ENCODE data around the gene GOLIM4.

Gene GOLIM4

DNA sequence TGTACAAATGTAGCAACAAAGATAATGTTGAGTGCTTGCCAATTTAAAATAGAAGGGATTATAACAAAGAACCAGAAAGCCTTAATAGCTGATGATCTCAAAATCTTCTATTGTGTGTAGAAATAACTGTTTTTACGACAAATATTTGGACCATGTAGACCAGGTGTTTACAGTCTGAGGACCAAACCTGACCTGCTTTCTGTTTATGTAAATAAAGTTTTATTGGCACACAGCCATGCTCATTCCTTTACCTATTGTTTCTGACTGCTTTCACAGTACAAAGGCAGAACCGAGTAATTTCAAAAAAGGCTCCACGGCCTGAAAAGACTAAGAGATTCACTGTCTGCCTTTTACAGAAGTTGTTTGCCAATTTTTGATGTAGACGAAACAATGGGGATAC is 91.8 kb downstream of the GOLIM4 start:
- DNase-seq (ENCODE audit: extremely low read depth, low read depth), result no peak
- TF ChIP-seq, protein P1, sequence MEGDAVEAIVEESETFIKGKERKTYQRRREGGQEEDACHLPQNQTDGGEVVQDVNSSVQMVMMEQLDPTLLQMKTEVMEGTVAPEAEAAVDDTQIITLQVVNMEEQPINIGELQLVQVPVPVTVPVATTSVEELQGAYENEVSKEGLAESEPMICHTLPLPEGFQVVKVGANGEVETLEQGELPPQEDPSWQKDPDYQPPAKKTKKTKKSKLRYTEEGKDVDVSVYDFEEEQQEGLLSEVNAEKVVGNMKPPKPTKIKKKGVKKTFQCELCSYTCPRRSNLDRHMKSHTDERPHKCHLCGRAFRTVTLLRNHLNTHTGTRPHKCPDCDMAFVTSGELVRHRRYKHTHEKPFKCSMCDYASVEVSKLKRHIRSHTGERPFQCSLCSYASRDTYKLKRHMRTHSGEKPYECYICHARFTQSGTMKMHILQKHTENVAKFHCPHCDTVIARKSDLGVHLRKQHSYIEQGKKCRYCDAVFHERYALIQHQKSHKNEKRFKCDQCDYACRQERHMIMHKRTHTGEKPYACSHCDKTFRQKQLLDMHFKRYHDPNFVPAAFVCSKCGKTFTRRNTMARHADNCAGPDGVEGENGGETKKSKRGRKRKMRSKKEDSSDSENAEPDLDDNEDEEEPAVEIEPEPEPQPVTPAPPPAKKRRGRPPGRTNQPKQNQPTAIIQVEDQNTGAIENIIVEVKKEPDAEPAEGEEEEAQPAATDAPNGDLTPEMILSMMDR (IDR thresholded peaks at IDR 0.05; ENCODE audit: low read depth, low read length), result no peak

DNA sequence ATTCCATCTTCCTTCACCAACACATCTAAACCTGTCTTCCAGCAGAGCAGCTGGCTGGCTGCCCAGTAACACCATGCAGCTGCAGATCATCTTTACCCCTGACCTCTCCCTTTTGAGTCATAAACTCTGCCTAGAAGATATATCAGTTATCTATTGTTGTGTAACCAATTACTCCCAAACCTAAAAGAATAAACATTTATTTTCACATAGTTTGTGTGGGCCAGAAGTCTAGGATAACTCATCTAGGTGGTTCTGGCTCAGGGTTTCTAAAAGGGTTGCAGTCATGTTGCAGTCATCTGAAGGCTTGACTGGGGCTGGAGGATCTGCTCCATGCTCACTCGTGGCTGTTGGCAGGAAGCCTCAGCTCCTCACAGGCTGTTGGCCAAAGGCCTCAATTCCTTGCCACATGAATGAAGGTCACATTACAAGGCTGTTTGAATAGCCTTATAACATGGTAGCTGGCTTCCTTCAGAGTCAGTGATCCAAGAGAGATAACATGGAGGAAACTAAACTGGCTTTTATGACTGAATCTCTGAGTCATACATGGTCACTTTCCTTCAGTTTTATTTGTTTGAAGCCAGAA is 92.8 kb downstream of the GOLIM4 start:
- DNase-seq (ENCODE audit: extremely low read depth, low read depth), result no peak
- TF ChIP-seq, protein P1 (IDR thresholded peaks at IDR 0.05; ENCODE audit: low read depth, low read length), result no peak

DNA sequence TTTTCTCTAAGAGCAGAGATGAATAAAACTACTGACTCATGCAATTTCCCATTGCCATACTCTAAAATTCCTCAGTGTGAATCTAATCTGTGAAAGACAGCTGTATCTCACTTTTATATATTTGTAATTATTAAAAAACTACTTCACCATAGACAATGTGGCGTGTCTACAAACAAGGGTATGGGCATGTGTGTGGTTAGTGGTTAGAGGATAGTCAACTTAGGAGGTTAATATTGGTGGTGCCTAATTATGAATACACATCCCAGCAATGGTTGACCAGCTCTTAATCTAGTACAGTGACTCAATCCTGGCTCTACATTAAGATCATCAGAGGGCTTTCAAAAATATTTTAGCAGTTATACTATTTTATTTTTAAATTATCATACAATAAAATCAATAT is 94.5 kb downstream of the GOLIM4 start:
- no peak for DNase-seq (ENCODE audit: extremely low read depth, low read depth)

DNA sequence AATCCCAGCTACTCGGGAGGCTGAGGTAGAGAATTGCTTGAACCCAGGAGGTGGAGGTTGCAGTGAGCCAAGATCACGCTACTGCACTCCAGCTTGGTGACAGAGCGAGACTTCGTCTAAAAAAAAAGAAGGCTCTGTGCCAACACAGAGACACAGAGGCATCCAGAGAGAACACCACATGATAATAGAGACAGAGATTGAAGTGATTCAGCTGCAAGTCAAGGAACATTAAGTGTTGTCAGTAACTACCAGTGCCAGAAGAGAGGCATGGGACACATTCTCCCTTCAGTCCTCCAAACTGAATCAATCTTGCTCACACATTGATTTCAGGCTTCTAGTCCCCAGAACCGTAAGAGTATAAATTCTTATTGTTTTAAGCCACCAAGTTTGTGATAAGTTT is 97.5 kb downstream of the GOLIM4 start:
- TF ChIP-seq, protein P1 (IDR thresholded peaks at IDR 0.05; ENCODE audit: low read depth, low read length), result no peak
- DNase-seq (ENCODE audit: extremely low read depth, low read depth), result no peak

More for the DNA sequence above, 94.5 kb downstream of the GOLIM4 start:
- TF ChIP-seq, protein P1 (IDR thresholded peaks at IDR 0.05; ENCODE audit: low read depth, low read length), result no peak

DNA sequence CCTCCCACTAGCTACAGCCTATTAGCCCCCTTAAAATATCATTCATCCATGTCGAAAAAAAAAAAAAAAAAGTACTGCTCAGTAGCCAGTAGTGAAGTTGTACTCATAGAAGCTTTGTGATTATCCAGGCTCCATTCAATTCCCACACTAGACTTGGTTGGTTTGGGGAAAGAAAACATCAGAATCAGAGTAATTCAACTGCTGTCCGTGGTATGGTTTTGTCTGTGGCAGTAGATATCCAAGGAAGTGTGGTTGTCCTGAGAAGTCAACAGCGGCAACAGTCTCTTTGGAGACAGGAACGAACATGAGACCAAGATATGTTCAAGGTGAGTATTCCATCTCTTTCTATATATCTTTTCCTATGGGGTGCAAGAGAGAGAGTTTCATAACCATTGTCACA is 99.2 kb downstream of the GOLIM4 start:
- TF ChIP-seq, protein P1 (IDR thresholded peaks at IDR 0.05; ENCODE audit: low read depth, low read length), result no peak
- no peak for DNase-seq (ENCODE audit: extremely low read depth, low read depth)

DNA sequence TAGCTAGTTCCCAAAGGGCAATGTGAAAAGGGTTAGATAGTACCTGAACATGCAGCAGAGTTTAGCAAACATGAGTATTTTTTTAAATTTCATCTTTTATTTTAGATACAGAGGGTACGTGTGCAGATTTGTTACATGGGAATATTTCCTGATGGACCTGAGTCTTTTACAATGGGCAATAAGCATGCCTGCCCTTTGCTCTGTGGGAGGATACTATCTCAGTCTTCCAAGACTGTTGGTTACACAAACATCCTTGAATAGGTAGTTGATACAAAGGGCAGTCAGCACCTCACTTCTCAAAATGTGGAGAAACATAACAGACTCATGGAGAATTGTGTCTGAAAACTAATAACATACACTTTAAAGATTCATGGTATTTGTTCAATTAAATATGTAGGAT is 103.3 kb downstream of the GOLIM4 start:
- DNase-seq (ENCODE audit: extremely low read depth, low read depth), result no peak
- TF ChIP-seq, protein P1 (IDR thresholded peaks at IDR 0.05; ENCODE audit: low read depth, low read length), result no peak

DNA sequence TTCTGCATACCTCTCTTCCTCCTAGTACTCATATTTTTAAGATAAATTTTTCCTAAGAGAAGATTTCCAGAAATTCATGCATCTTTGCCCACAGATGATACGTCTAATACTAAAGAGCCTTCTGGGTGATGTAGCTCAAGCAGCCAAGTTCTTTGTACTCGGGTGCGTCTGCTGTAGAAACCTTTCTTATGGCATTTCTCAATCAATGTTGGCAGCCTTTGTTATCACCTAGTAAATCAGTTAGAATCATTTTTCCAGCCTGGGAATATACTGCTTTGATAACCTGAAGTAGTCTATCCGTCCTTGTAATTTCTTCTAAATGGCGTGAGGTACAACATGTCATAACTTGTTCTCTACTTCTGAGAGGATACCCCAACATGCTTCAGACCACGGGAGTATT is 104.5 kb downstream of the GOLIM4 start:
- TF ChIP-seq, protein P1 (IDR thresholded peaks at IDR 0.05; ENCODE audit: low read depth, low read length), result no peak
- no peak for DNase-seq (ENCODE audit: extremely low read depth, low read depth)

Measured in AG09319 (cell line).